HL-60 (cell line): ENCODE results near the gene PRSS22.

Experiments used
- DNase-seq, 2 experiments: peaks; one replicate each; pipeline ENCODE4 v3.0.0-alpha.2; 2010 to 2020; ENCODE audit warnings: low read depth in 1 of 2, low spot score in 1 of 2
- H3K27ac ChIP-seq: fragments of 250-450 bp; sonication (Bioruptor Pico); replicated peaks from 2 replicates; pipeline ENCODE4 v1.5.1; 2020; ENCODE audit warnings: mild to moderate bottlenecking, moderate library complexity
- H3K27me3 ChIP-seq: fragments of 250-450 bp; sonication (Bioruptor Pico); 2 replicates; pipeline ENCODE4 v1.5.1; 2021; ENCODE audit warnings: mild to moderate bottlenecking, moderate library complexity; ENCODE audit not compliant: insufficient read depth, poor library complexity, severe bottlenecking
- H3K4me3 ChIP-seq: replicated peaks from 2 replicates; pipeline ENCODE4 v1.5.1; 2011; ENCODE audit warnings: mild to moderate bottlenecking, control low read depth, low read length; ENCODE audit not compliant: insufficient read depth
- CTCF ChIP-seq: IDR thresholded peaks from one replicate; pipeline ENCODE4 v1.5.1; 2011; ENCODE audit warnings: low read length, control low read depth, inconsistent platforms; ENCODE audit not compliant: insufficient read depth
- GABPA ChIP-seq: IDR thresholded peaks from 2 replicates; pipeline ENCODE4 v1.6.1; 2012; ENCODE audit warnings: low read depth
- POLR2AphosphoS5 ChIP-seq: IDR thresholded peaks from 2 replicates; pipeline ENCODE4 v1.6.1; 2012; ENCODE audit warnings: low read depth
- REST ChIP-seq: IDR thresholded peaks from 2 replicates; pipeline ENCODE4 v1.6.1; 2012; ENCODE audit warnings: low read depth; ENCODE audit not compliant: insufficient replicate concordance
- SPI1 ChIP-seq: IDR thresholded peaks from 2 replicates; pipeline ENCODE4 v1.6.1; 2012; ENCODE audit warnings: low read depth, mild to moderate bottlenecking, borderline replicate concordance

PRSS22 gene

GRCh38 chr16:2865651-2866050 lies 7.7 kb upstream of the PRSS22 start:
- Histone ChIP-seq H3K27ac (no peak overlapping the region), H3K4me3 (no peak overlapping the region), H3K27me3 (no peaks in the 10 kb centered on the region)
- TF ChIP-seq REST, result no peak
- DNase-seq, result no peak

GRCh38 chr16:2860826-2861567 lies 3.0 kb upstream of the PRSS22 start:
- peaks cover 15% of the 10 kb centered on the region for H3K27me3 ChIP-seq
- TF ChIP-seq CTCF (no peak), GABPA (no peak), REST (peak; percentile 97)

GRCh38 chr16:2859686-2860265 lies 1.8 kb upstream of the PRSS22 start:
- no peak overlapping the region for H3K27ac ChIP-seq

More at GRCh38 chr16:2860826-2861567, 3.0 kb upstream of the PRSS22 start:
- Histone ChIP-seq H3K4me3 (no peak overlapping the region), H3K27ac (no peak overlapping the region)
- DNase-seq, result no peak

More at GRCh38 chr16:2859686-2860265, 1.8 kb upstream of the PRSS22 start:
- no peak for DNase-seq
- Histone ChIP-seq H3K4me3 (no peak overlapping the region), H3K27me3 (peaks cover 15% of the 10 kb centered on the region)
- TF ChIP-seq SPI1 (no peak), CTCF (no peak), GABPA (no peak), POLR2AphosphoS5 (no peak), REST (no peak)
